ENCODE data around the gene AGR3.
"Not testable (repeated sequence)": the region's sequence is repeated elsewhere in the genome, so short reads cannot be mapped to it uniquely, and the experiment has no call there.

The AGR3 gene

DNA sequence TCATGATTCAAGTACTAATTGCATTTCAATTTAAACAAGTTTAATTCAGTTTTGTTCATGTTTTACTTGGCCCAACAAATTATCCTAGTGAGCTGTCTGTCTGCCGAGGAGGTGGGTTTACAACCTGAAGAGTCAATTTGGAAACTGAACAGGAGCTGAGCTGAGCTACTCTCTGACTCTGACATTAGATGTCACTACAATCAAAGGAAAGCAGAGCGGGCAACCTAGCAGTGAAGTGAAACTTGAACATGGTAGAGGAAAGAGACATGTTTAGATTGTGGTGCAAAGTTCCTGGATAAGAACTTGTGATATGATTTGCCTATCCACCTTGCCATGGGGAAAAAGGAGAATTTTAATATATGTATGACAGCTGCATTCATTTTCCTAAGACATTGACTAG is 9.6 kb upstream of the AGR3 start:
- DNase-seq (ENCODE audit: low spot score): no peak

DNA sequence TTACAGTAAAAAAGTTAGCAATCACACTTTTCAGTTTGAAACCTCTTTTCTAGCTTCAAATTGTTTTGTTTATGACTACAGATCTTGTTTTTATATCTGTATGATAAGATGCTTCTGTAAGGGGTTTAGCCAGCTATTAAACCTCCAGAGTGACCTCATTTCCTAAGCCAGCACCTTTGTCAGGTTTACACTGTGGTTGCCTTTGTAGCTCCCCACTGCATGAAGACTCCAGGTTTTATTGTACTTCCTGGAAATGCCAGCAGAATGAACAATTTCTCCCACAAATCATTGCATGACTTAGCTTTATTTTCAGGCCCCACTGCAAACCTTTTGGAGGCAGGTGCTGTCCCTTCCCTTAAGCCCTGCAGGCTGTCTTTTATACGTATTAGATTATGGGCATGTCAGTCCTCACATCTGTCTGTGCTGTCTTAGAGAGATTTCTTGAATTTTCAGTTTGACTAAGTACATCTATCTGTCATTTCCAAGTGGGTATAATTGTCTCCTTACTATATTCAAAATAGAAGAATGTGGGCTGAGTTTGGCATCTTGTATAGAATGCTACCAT is 8.2 kb upstream of the AGR3 start:
- no peak for DNase-seq (ENCODE audit: low spot score)

DNA sequence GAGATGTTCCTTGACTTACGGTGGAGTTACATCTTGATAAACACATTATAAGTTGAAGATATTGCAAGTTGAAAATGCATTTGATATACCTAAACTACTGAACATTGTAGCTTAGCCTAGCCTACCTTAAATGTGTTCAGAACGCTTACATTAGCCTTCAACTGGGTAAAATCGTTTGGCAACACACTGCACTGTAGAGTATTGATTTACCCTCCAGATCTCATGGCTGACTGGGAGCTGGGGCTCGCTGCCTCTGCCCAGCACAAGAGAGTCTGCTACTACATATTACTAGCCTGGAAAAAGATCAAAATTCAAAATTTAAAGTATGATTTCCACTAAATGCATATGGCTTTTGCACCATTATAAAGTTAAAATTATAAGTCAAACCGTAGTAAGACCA is 7.5 kb upstream of the AGR3 start:
- DNase-seq (ENCODE audit: low spot score): no peak

DNA sequence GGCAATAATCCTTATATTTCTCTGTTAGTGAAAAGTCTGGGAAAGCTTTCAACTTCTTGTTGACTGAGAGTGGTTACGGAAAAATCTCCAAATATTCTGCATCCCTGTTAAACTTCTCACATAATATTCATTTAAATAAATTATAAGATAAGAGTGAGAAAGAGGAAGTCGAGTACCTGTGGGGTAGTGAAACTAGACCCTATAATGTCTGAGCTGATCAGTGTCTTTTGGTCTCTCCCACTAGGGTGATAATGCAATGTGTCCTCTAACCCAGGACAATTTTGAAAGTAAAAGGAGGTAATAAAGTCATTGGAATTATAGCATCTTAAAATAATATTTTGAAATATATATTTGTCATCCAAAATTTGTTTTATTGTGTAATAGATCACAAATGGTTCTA is 2.1 kb upstream of the AGR3 start:
- no peak for DNase-seq (ENCODE audit: low spot score)

DNA sequence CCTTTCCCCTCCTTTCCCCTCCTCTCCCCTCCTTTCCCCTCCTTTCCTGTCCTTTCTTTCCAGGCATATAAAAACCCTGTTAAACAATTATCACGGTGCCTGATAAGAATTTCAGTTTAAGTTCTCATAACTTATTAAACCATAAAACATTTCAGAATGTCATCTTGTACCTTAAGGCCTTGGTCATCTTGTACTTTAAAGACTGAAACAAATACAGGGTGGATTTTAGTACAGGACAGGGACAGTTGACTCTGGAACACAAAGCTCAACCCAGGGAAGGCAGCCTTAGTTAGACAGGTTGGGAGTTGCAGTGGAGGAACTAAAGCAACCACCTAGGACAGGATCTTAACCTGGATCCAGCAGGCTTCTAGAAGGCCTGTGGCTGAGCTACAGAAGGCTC is 1.2 kb downstream of the AGR3 start:
- no peak for DNase-seq (ENCODE audit: low spot score)

DNA sequence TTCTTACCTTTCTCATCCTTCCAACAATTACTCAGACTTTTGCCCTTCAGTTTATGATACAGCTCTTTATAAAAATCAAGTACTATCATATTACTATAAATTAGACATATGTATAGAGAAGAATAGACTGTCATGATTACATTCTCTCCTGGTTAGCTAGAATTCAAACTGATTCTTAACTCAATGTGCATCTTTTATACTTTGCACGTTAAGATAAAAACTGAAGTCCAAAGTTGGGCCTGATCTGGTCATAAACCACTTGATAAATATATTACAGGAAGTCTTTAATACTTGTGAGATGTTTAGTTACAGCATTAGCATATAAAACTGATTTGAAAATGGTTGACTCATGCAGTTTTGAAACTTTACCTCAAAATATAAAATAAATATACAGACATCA is 2.6 kb downstream of the AGR3 start:
- DNase-seq (ENCODE audit: low spot score): no peak

DNA sequence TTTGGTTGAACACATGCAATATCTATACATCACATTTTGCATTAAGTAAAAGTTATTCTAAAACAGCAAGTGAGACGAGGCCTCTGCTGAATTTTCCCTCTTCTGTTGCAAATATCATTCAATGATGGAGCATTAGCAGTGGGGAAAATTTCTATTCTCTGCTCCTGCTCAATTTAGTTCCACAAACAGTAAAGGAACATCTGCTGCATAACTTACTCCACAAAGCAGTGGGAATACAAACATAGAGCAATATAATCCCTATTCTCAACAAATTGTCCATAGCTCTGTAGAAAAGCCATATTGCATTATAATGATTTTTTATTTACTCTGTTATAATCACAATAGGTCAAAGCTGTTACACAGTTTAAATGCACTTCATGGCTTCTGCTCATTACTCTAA is 5.9 kb downstream of the AGR3 start:
- no peak for DNase-seq (ENCODE audit: low spot score)

DNA sequence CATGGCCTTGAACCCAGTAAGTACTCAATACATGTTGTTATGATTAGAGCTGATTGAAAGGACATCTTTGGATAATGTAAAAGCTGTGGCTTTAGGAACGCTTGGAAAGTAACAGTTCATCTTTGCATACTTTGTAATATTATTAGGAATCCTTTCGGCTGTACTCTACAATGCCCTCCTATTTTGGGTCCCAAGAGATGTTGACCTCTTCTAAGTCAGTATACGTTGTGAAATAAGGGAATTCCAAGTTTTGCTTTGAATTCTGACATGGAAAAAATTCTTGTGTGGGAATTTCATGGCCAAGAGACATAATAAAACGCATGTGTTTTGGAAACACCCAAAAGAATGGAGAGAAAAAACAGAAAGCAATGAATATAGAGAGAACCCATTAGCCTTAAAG is 7.7 kb downstream of the AGR3 start:
- no peak for DNase-seq (ENCODE audit: low spot score)

DNA sequence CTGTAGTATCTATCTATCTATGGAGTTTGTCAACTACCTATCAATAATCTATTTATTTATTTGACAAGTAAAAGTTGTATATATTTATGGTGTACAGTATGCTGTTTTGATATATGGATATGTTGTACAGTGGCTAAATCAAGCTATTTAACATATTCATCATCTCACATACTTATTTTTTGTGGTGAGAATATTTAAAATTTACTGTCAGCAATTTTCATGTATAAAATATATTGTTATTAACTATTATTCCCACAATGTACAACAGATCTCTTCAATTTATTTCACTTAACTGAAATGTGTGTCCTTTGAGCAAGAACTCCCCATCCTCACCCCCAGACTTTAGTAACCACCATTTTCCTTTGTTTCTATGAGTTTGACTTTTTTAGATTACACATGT is 14.5 kb downstream of the AGR3 start:
- no peak for DNase-seq (ENCODE audit: low spot score)

DNA sequence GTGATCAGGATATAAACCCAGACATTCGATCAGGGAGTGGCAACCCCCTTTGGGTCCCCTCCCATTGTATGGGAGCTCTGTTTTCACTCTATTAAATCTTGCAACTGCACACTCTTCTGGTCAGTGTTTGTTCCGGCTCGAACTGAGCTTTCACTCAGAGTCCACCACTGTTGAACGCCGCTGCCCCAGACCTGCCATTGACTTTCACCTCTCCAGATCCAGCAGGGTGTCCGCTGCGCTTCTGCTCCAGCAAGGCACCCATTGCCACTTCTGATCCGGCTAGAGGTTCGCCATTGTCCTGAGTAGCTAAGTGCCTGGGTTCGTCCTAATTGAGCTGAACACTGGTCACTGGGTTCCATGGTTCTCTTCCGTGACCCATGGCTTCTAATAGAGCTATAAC is 28.6 kb downstream of the AGR3 start:
- DNase-seq (ENCODE audit: low spot score): not testable (repeated sequence)

DNA sequence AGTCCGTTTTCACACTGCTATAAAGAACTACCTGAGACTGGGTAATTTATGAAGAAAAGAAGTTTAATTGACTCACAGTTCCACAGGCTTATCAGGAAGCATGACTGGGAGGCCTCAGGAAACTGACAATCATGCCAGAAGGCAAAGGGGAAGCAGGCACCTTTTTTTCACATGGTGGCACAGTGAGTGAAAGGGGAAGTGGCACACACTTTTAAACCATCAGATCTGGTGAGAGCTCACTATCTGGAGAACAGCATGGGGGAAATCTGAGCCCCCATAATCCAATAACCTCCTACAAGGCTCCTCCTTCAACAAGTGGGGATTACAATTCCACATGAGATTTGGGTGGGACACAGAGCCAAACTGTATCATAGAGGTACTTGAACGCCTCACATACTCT is 30.0 kb downstream of the AGR3 start:
- no peak for DNase-seq (ENCODE audit: low spot score)

DNA sequence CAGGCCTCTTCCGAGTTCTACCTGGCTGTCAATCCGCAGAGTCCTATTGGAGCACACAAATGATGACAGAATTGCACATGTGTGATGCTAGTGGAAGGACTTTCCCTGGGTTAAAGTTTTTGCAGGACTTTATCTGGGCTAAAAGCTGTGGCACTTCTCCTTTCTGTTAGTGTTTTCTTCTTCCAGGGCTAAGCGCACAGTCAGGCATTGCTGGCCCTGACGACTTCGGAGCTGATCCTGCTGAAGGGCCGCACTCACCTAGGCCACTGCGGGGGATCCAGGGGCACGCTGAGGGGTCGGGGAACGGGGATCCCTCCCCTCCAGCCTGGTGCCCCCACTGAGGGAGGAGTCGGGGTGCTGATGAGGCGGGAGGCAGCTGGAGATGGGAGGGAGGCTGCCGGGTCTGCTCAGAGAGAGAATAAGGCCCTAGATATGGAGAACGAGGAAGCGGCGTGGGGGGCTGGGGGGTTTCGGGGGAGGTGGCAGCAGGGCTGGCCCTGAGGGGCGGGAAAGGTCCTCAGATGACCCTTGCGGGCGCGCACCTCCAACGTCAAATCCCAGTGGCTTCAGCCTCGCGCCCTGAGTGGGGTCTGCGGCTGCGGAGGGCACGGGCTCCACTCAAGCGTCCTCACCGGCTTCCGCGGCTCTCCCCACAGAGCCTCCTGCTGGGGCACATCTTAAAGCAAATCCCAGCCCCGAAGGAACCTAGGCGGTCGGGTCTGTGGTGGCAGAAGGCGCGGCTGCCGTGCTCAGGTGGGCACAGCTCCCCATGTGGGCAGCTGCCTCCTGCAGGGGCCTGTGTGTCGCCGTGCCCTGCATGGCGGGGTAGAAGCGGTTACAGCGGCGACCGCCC is 30.9 kb downstream of the AGR3 start:
- no peak for DNase-seq (ENCODE audit: low spot score)

DNA sequence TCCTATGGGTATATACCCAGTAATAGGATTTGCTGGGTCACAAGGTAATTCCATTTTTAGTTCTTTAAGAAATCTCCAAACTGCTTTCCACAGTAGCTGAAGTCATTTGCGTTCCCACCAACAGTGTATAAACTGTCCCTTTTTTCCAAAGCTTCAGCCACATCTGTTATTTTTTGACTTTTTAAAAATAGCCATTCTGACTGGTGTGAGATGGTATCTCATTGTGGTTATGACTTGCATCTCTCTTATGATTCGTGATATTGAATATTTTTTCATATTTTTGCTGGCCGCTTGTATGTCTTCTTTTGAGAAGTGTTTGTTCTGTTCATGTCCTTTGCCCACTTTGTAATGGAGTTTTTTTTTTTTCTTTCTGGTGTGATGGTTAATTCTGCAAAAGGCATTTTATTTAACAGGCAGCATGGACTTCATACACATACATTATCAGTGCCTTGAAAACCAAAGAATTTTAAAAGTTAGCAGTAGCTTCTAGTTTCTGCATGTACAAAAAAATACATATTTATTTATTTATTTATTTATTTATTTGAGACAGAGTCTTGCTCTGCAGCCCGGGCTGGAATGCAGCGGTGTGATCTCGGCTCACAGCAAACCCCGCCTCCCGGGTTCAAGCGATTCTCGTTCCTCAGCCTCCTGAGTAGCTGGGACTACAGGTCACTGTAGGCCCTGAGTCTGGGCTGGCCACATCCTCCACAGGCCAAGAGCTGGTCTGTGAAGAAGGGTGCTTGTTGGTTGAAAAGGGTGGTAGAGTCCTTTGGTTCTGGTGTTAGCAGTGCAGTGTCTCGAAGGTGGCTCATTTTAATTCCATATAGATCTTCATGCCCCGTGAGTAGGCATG is 32.3 kb downstream of the AGR3 start:
- no peak for DNase-seq (ENCODE audit: low spot score)

DNA sequence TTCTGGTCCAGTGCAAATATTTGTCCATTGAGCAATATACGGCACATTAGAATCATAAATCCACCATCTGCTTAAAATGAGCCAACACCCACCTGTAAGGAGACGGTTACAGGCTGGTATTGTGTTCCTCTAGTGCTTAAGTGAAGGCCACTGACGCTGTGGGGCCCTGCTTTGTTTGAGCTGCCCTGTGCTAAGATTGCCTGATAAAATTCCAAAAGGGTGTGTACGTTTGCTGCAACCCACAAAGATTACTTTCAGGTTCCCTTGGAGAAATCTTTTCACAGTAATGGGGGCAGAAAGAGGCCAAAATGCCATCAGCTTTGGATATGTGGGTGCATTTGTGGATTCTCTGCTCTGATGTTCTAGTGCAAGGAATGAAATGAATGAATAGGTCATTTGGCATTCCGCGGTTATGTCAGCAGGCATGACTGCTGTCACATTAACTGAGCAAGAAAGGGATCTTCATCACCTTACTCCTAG is 34.4 kb downstream of the AGR3 start:
- DNase-seq (ENCODE audit: low spot score): no peak

DNA sequence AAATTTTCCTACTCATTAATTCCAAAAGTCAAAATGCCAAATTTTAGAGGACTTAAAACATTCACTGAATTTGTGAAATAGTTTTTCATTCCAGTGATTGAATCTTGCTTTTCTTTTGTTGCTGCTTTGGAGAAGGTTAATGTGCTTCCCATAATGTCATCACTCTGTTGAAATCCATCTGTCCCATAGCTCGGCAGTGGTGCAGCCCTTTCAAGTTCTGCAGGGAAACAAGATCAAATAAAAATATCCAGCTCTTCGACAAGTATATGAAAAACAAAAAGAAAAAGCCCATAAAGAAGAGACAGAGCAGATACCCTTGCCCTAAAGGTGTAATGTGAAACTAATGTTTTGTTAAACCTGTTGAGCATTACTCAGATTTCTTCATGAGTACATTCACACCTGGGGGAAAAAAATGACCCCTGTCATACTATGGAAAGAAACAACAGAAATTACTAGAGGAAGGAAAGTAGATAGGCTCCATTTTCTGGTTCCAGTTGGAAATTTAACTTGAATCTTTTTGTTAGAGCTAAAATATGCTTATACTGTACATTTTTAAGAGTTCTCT is 35.1 kb downstream of the AGR3 start:
- no peak for DNase-seq (ENCODE audit: low spot score)

DNA sequence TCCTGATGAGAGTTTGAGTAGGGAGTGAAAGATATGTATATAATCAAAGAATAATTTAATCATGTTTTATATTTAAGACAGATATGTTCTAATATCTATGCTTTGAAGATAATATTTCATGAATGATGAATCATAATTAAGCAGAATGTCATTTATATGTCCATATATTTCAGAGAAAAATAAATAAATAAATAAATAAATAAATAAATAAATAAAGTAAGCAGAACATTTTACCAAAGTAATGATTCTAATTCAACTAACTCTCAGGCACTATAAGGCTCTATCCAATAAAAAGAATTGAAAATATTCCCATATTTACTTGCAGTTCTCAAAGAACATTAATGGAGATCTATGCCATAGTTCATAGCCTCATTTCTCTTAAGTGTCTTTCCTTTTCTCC is 36.0 kb downstream of the AGR3 start:
- no peak for DNase-seq (ENCODE audit: low spot score)

DNA sequence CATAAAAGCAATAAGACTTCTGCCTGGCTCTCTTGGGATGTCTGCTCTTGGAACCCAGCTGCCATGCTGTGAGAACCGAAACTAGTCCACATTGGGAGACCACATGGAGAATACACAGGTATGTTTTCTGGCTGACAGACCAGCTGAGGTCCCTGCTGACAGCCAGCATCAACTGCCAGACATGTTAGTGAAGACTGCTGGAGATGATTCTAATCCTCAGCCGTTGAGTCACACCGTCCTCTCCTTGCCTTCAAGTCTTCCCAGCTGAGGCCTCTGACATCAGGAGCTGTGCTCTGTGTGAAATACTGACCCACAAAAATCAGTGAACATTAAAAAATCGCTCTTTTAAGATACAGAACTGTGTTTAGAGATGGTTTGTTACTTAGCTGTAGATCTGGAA is 40.1 kb downstream of the AGR3 start:
- DNase-seq (ENCODE audit: low spot score): no peak

DNA sequence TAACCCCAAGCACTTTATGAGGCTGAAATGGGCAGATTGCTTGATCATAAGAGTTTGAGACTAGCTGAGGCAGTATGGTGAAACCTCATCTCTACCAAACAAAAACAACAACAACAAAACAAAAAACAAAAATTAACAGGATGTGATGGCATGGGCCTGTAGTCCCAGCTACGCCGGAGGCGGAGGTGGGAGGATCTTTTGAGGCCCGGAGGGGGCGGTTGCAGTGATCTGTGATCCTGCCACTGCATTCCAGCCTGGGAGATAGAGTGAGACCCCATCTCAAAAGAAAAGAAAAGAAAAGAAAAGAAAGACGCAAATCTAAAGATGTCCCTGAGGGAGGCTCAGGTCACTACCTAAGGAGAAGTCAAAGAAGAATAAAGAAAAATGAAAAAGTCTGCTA is 41.7 kb downstream of the AGR3 start:
- DNase-seq (ENCODE audit: low spot score): no peak

DNA sequence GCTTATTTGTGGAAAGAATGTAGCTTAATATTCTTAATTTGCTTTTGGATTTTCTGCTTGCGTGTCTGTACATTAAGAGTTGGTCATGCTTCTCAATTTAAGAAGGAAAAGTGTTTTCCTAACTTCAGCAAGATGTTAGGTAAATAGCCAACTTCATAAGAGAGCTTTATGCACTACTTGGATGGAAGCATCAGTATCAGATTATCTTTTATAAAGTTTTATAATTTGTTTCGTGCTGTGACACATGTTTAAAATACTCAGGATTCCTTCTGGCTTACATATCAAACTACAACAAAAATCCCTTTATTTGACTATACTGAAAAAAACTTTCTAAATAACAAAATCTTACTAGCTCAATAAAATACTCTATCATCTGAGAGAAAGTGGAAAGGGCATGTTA is 42.1 kb downstream of the AGR3 start:
- DNase-seq (ENCODE audit: low spot score): no peak

DNA sequence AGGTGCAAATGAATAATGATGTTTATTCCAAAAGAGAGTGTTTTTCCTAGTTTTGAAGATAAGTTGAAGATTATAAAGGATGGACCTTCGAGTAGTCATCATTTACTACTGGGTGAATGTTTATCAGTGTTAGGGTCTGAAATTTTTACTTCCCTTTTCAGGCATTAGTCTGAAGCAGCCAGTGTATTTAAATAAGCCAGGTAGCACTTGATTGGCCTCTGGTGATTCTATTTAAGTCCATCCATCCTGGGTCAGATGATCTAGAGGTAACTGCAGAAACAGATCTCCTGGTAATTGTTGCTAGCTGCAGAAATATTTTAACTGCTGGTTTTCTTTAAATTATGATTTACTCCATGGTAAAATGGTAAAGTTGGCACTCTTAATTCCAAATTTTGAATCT is 42.9 kb downstream of the AGR3 start:
- no peak for DNase-seq (ENCODE audit: low spot score)

DNA sequence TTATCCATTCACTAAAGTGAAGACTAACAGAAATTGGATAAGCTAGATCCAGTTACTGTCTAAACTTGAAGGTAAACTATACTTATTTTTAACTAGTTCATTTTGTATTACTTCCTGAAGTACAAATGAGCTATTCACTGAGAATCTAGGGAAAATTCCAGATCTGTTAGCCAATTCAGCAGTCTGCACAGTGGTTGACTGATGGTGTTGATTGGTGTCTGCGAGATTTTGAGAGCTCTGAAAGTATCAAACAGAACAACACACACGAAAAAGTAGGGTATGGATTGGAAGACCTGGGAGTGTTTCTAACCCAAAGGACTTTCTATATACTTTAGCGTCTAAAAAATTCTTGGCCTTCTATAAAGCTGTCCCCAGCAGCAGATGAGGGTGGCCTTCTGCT is 43.4 kb downstream of the AGR3 start:
- no peak for DNase-seq (ENCODE audit: low spot score)

DNA sequence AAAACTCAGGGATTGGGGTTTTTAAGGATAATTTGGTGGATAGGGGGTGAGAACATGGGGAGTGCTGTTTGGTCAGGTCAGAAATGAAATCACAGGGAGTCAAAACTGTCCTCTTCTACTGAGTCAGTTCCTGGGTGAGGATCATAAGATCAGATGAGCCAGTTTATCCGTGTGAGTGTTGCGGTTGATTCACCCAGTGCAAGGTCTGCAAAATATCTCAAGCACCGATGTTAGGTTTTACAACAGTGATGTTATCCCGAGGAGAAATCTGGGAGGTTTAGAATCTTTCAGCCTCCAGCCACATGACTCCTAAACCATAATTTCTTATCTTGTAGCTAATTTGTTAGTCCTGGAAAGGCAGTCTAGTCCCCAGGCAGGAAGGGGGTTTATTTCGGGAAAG is 45.3 kb downstream of the AGR3 start:
- DNase-seq (ENCODE audit: low spot score): no peak

DNA sequence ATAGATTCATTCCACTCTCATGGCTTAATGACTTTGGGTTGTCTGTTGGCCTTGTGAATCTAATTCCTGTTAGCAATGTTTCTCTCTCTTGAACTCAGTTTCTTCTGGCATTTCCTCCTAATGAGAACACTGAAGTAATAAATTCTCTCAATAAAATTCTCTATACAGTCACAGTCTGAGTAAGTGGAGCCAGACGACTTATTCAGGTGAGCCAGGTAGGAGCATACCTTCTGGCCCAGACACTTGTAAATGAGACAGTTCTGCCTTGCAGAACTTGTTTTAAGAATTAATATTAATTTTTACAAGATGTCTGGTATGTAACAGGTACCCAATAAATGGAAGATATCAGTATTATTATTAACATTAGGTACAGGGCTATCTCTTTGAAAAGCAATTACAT is 48.4 kb downstream of the AGR3 start:
- DNase-seq (ENCODE audit: low spot score): no peak

Measured in ecto neural progenitor cell (in vitro differentiated cells).